GM21528 (cell line): Measurements from ENCODE around the gene UBA1.

Experiments
- ATAC-seq: cut with Tn5 transposase; IDR thresholded peaks from one replicate; pipeline ENCODE4 v1.9.1; 2021; ENCODE audit warnings: mild to moderate bottlenecking, moderate library complexity; ENCODE audit not compliant: unreplicated experiment, low FRiP score

Gene UBA1

GRCh38 chrX:47187106-47187677, 6.4 kb upstream of the UBA1 start:
- no peak for ATAC-seq

DNA sequence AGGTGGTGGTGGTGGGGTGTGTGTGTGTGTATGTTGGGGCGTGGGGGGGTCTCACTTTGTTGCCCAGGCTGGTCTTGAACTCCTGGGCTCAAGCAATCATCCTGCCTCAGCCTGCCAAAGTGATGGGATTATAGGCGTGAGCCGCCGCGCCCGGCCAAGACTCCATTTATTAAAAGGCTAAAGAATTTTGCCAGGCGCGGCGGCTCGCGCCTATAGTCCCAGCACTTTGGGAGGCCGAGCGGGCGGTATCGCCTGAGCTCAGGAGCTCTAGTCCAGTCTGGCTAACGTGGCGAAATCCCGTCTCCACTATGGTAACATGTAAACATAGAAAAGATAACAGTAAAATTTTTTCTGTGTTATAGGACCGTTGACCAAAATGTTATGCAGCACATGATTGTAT, 3.7 kb upstream of the UBA1 start:
- ATAC-seq, result no peak

DNA sequence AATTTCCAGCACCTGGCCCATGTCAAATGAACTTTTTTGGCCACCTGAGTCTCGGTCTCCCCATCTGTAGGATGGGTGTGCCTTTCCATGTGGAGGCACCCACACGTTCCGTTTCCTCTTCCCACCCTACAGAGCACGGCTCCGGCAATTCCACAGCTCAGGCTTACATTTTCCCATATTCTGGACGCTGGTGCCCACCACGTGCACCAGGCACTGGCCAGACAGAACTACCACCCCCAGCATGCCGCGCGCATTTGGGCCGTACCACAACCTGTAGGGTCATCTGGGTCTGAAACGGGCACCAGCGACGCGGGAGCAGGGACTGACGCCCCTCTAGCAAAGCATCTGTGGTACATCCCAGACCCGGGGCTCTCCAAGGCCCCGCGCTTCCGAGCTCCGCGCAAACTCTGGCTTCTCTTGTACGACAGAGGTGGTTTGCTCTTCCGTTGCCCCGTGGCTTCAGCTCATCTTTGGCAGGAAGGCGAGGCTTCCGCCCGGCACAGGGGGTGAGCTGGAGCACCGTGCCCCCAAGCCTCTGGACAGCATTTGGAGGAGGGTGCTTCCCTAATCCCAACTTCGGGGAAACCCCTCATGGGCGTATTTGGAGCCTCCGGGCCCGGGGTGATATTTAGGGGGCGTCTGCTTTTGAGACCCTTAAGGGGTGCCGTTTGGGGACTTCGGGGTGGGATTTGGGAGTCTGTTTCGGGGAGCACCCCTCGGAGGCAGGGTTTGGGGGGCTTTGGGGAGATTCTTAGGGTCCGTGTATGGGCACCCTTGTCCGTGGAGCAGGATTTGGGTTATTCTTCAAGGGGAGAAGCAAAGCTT, 3.0 kb upstream of the UBA1 start:
- peak; percentile 65 for ATAC-seq

- ATAC-seq, result no peak
These were observed 2.3 kb upstream of the UBA1 start for GRCh38 chrX:47191331-47191730.

GRCh38 chrX:47191806-47192401, 1.7 kb upstream of the UBA1 start:
- no peak for ATAC-seq

DNA sequence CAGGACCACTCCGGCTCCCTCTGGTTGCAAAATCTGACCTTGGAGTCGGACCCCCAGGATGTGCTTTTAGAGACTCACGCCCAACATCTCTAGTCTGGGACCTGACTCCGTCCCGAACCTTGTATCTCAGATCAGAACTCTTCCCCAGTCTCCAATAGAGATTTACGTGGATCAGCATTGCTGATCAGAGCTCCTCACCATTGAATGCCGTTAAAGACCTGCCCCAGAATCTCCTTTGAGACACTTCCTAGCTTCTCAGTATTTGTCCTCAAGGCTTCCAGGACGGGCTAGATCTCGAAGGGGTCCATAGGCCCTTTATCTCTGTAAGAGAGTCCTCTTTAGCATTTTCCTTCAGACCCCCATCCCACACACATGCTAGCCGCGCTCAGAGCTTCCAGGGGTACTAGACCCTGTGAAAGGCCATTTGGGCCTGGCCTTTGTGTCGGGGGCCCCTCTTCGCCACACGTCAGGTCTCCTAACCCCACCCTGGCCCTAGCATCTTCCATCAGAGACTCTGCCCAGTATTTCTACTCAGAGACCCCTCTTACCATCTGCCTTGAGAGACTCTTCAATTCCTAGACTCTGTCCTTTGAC, 662 bp downstream of the UBA1 start:
- ATAC-seq, result no peak

- no peak for ATAC-seq
These were observed 2.5 kb downstream of the UBA1 start for GRCh38 chrX:47196098-47196497.

- ATAC-seq, result no peak
These were observed 3.9 kb downstream of the UBA1 start for GRCh38 chrX:47197526-47197925.

DNA sequence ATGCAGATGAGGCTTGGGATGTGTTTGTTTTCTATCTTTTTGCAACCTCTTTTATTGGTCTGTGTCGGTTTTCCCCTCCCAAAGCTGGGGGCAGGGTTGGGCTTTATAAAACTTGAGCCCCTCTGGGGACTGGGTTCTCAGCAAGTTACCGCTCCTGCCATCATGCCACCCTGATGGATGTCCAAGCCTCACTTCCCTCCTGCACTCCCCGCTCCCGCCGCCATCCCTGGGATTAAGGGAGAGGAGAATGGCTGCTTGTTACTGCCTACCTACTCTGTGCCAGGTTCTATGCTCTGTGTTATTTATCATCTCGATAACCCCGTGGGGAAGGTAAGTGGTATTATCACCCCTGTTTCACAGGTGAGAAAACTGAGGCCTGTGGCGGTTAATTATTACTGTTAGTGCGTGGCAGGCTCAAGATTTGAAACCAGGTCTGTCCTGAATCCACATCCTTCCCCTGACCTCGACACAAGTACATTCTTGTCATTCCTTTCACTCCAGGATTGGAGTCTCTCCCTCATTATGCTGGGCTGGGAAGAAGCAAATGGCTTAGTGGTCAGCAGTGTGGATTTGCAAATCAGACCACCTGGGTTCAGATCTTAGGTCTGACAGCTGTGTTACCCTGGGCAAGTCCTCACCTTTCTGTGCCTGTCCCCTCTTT, 4.5 kb downstream of the UBA1 start:
- ATAC-seq, result no peak

GRCh38 chrX:47198687-47199080, 5.1 kb downstream of the UBA1 start:
- no peak for ATAC-seq

- ATAC-seq, result no peak
These were observed 5.7 kb downstream of the UBA1 start for GRCh38 chrX:47199286-47199685.

GRCh38 chrX:47200385-47201150, 6.9 kb downstream of the UBA1 start:
- ATAC-seq, result no peak

DNA sequence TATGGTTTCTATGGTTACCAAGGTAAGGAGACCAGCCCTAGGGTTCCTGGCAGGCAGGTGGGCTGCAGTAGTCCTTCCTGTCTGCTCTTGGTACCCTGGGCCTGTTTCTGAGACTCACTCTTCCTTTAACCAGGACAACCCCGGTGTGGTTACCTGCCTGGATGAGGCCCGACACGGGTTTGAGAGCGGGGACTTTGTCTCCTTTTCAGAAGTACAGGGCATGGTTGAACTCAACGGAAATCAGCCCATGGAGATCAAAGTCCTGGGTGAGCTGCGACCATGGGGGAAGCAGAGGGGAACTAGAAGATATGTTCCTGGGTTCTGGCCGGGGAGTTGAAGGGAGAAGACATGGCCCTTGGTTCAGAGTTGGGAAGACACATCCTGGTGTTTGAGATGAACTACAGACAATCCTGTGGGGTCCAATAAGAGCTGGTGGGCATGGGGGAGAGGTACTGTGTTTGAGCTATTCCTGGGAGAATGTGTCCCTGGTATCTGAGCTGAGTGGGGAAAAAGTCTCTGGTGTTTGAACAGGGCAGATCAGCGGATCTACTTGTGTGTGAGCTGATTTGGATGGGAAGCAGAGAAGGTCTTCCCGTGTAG, 7.8 kb downstream of the UBA1 start:
- ATAC-seq, result no peak

- ATAC-seq, result no peak
These were observed 8.7 kb downstream of the UBA1 start for GRCh38 chrX:47202316-47202715.

- no peak for ATAC-seq
These were observed 9.2 kb downstream of the UBA1 start for GRCh38 chrX:47202877-47203276.

DNA sequence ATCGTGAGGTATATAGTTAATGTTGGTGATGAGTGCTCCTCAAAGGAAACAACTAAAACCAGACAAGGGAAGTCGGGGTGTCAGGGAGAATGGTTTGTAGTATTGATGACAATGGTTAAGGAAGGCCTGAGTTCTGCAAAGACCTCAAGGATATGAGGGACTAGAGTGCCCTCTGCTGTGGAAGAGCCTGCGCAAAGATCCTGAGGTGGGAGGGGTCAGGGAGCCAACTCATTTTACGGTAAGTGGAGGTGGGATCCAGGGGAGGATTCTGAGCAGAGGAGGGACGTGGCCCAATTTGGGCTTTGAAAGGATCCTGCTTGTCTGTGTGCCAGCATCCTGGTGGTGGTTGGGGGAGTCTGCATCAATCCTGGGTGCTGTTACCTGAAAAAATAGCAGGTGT, 11.3 kb downstream of the UBA1 start:
- no peak for ATAC-seq

GRCh38 chrX:47206316-47206715, 12.7 kb downstream of the UBA1 start:
- no peak for ATAC-seq

GRCh38 chrX:47208108-47208507, 14.5 kb downstream of the UBA1 start:
- ATAC-seq, result no peak

DNA sequence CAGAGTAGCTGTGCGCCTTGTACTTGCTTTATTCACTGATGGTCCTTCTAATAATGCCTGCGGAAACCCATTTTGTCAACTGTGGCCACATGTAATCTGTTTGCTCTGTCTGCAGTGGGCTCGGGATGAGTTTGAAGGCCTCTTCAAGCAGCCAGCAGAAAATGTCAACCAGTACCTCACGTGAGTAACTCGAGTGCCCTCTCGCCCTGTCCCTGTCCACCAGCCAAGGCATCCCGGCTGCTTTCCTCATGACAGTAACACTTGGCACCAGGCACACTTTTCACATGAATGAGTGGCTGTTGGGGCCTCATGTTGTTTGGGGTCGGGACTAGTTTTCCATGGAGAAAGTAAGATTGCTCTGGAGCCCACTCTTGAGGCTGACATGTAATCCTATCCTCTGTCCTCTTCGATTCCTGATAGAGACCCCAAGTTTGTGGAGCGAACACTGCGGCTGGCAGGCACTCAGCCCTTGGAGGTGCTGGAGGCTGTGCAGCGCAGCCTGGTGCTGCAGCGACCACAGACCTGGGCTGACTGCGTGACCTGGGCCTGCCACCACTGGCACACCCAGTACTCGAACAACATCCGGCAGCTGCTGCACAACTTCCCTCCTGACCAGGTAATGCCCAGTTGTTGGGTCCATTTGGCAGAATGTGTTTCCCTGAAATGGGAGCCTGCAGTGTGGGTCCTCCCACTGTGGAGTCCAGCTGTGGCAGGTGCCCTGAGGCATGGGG, 16.0 kb downstream of the UBA1 start:
- no peak for ATAC-seq
